Measurements from ENCODE around the gene PPM1A. TPM values are rescaled to one million over a fixed set of nuclear protein-coding genes. Genes with fewer than 3 reads are reported as not detected.

Gene PPM1A
- total and polyA plus RNA-seq, 2 of the 8 experiments (the other 6 are each of a cell fraction or from before 2014, with no cell fraction given): 14.0 to 51.2 TPM

DNA sequence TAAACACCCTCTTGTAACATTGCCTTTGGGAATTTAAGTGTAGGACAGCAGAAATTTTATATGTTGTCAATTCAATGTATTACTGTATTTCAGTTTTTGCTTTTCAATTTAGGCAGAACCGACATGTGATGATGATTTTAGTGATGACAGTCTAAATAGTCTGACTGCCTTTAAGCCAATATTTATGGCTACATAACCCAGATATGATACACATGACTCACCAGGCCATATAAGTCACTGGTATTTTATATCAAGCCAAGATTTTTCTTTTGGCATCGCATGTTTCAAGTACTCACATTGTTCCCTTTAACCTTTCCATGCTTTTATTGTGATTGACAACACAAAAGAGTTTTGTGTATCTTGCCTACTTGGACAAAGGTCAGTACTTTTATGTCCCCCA, 13.6 kb upstream of the PPM1A start:
- H4K5ac ChIP-seq (ENCODE audit: insufficient read length, low read depth, low read length): no peak overlapping the region
- H2BK20ac ChIP-seq (ENCODE audit: low read length): no peak overlapping the region
- FAIRE-seq (no peak), DNase-seq (ENCODE audit: low read depth in 1 of 2, low spot score in 2 of 2) (no peak)
- H3K9me3 ChIP-seq (ENCODE audit: insufficient read depth in 2 of 2, low read depth in 1 of 2, low read length in 1 of 2): peaks cover 0 to 6% of the 10 kb centered on the region in 2 experiments; a peak in 2 of 4 replicates
- H4K91ac ChIP-seq (replicated peaks; ENCODE audit: insufficient read length, low read length): no peak overlapping the region
- no peak overlapping the region for H2AK5ac ChIP-seq (ENCODE audit: low read depth, low read length)
- no peaks in the 10 kb centered on the region for H4K20me1 ChIP-seq (replicated peaks in 1 of 2; ENCODE audit: control insufficient read depth in 1 of 2, insufficient read depth in 2 of 2, low read length in 2 of 2)
- no peak overlapping the region for H3K4ac ChIP-seq (replicated peaks; ENCODE audit: insufficient read length, low read depth, low read length)
- no peak overlapping the region for H3K14ac ChIP-seq (ENCODE audit: insufficient read length)
- H3K4me1 ChIP-seq (replicated peaks in 1 of 4; ENCODE audit: control insufficient read depth in 3 of 4, insufficient read depth in 4 of 4, low read length in 3 of 4): no peaks in the 10 kb centered on the region; a peak in 1 of 7 replicates
- no peak overlapping the region for H3K4me3 ChIP-seq (ENCODE audit: extremely low read depth in 1 of 4, insufficient read depth in 2 of 4, low read depth in 3 of 4, low read length in 4 of 4)
- H3K4me2 ChIP-seq (ENCODE audit: insufficient read depth in 1 of 2, low read depth in 2 of 2, low read length in 2 of 2): no peak overlapping the region
- no peak overlapping the region for H2AFZ ChIP-seq (ENCODE audit: low read length)
- H2BK5ac ChIP-seq (ENCODE audit: low read depth, low read length): no peak overlapping the region
- no peak overlapping the region for H2BK120ac ChIP-seq (replicated peaks; ENCODE audit: low read depth, low read length)
- H4K8ac ChIP-seq (ENCODE audit: extremely low read depth, insufficient read depth, low read length): no peak overlapping the region
- H2BK12ac ChIP-seq (ENCODE audit: low read depth, low read length): no peak overlapping the region
- H3K79me1 ChIP-seq (ENCODE audit: low read depth, low read length): no peaks in the 10 kb centered on the region
- POLR2A ChIA-PET (ENCODE audit: partially characterized antibody): no interaction called here
- H2BK15ac ChIP-seq (ENCODE audit: low read length): no peak overlapping the region
- H3K9ac ChIP-seq (replicated peaks in 1 of 4; ENCODE audit: extremely low read depth in 1 of 4, low read depth in 3 of 4, low read length in 3 of 4): no peak overlapping the region
- CTCF ChIA-PET (ENCODE audit: partially characterized antibody): no interaction called here
- TF ChIP-seq EZH2 (IDR thresholded peaks at IDR 0.05; ENCODE audit: low read depth, low read length, severe bottlenecking) (no peak), FOSL1 (IDR thresholded peaks at IDR 0.05; ENCODE audit: insufficient read depth, low read depth, low read length) (no peak), BCL11A (IDR thresholded peaks at IDR 0.05; ENCODE audit: low read depth in 2 of 2, low read length in 2 of 2) (no peak), RXRA (IDR thresholded peaks at IDR 0.05; ENCODE audit: insufficient read depth, low read depth, low read length) (no peak), SUZ12 (IDR thresholded peaks at IDR 0.05; ENCODE audit: low read length) (no peak), TAF1 (IDR thresholded peaks at IDR 0.05; ENCODE audit: low read depth, low read length) (no peak), SRF (IDR thresholded peaks at IDR 0.05; ENCODE audit: low read depth, low read length) (no peak), TAF7 (optimal IDR thresholded peaks at IDR 0.05; ENCODE audit: borderline replicate concordance, low read depth, low read length) (no peak), KDM1A (IDR thresholded peaks at IDR 0.05; ENCODE audit: borderline replicate concordance, low read length) (no peak), ATF2 (IDR thresholded peaks at IDR 0.05; ENCODE audit: low read length) (no peak), YY1 (IDR thresholded peaks at IDR 0.05; ENCODE audit: low read depth, low read length) (no peak)
- no peak overlapping the region for H3K56ac ChIP-seq (replicated peaks; ENCODE audit: insufficient read length, low read depth, low read length)
- H3K27me3 ChIP-seq (replicated peaks in 1 of 4; ENCODE audit: control insufficient read depth in 3 of 4, extremely low read depth in 1 of 4, insufficient read depth in 3 of 4, low read length in 3 of 4): no peaks in the 10 kb centered on the region
- no peaks in the 10 kb centered on the region for H3K36me3 ChIP-seq (ENCODE audit: control insufficient read depth in 2 of 4, insufficient read depth in 4 of 4, low read length in 3 of 4)
- H3K27ac ChIP-seq (ENCODE audit: low read depth, low read length): no peak overlapping the region
- H3K18ac ChIP-seq (ENCODE audit: extremely low read depth, low read length): no peak overlapping the region
- H3K23me2 ChIP-seq (ENCODE audit: low read depth, low read length): no peaks in the 10 kb centered on the region
- H3K79me2 ChIP-seq (ENCODE audit: control insufficient read depth in 1 of 2, insufficient read depth in 2 of 2, low read length in 2 of 2): no peaks in the 10 kb centered on the region
- WGBS, 2 experiments (ENCODE audit: extremely low coverage in 1 of 2, insufficient coverage in 1 of 2, insufficient read length in 1 of 2, insufficient replicate concordance in 2 of 2, low coverage in 1 of 2, low lambda C conversion rate in 2 of 2, missing lambda C conversion rate in 1 of 2): 92% methylated on average over 2 of the region's 2 CpGs; no CpG with 5 or more reads in 1 of the 2 experiments
- H3K23ac ChIP-seq (ENCODE audit: insufficient read length): no peak overlapping the region

Measured in H1 (cell line).